Hepatocyte (in vitro differentiated cells): Measurements from ENCODE around the gene SEMA5A. TPM values are rescaled to one million over a fixed set of nuclear protein-coding genes. Genes with fewer than 3 reads are reported as not detected.

Experiments
- DNase-seq: peaks from one replicate; pipeline ENCODE4 v3.0.0-alpha.2; 2016; ENCODE audit warnings: low spot score
- H2AFZ ChIP-seq: fragments of 200-600 bp; sonication (generic); 2 replicates; pipeline ENCODE4 v1.6.0; 2016; ENCODE audit warnings: antibody characterized with exemption, mild to moderate bottlenecking
- H3K27ac ChIP-seq: fragments of 200-600 bp; sonication (generic); 2 replicates; pipeline ENCODE4 v1.5.1; 2016; ENCODE audit warnings: mild to moderate bottlenecking
- H3K27me3 ChIP-seq: fragments of 200-600 bp; sonication (generic); 2 replicates; pipeline ENCODE4 v1.6.1; 2016
- H3K36me3 ChIP-seq: fragments of 200-600 bp; sonication (generic); replicated peaks from 2 replicates; pipeline ENCODE4 v1.5.1; 2016; ENCODE audit warnings: low read depth; ENCODE audit not compliant: insufficient read depth
- H3K4me1 ChIP-seq: fragments of 200-600 bp; sonication (generic); 2 replicates; pipeline ENCODE4 v1.5.1; 2016; ENCODE audit warnings: mild to moderate bottlenecking, moderate library complexity; ENCODE audit not compliant: insufficient read depth
- H3K4me2 ChIP-seq: fragments of 200-600 bp; sonication (generic); 2 replicates; pipeline ENCODE4 v1.6.0; 2016
- H3K4me3 ChIP-seq: fragments of 200-600 bp; sonication (generic); 2 replicates; pipeline ENCODE4 v1.5.1; 2016; ENCODE audit warnings: mild to moderate bottlenecking
- H3K79me2 ChIP-seq: fragments of 200-600 bp; sonication (generic); 2 replicates; pipeline ENCODE4 v1.6.0; 2017; ENCODE audit warnings: mild to moderate bottlenecking
- H3K9me2 ChIP-seq: fragments of 200-600 bp; sonication (generic); replicated peaks from 2 replicates; pipeline ENCODE4 v1.6.0; 2017; ENCODE audit warnings: mild to moderate bottlenecking; ENCODE audit not compliant: insufficient read depth
- H3K9me3 ChIP-seq: fragments of 200-600 bp; sonication (generic); 2 replicates; pipeline ENCODE4 v1.5.1; 2016; ENCODE audit warnings: low read depth, mild to moderate bottlenecking
- H4K20me1 ChIP-seq: fragments of 200-600 bp; sonication (generic); 2 replicates; pipeline ENCODE4 v1.6.0; 2016; ENCODE audit warnings: mild to moderate bottlenecking; ENCODE audit not compliant: insufficient read depth, poor library complexity, severe bottlenecking
- CTCF ChIP-seq: fragments of 200-600 bp; sonication (generic); IDR thresholded peaks from 2 replicates; pipeline ENCODE4 v1.5.1; 2016; ENCODE audit warnings: antibody characterized with exemption, mild to moderate bottlenecking; ENCODE audit not compliant: poor library complexity
- EZH2 ChIP-seq: fragments of 200-600 bp; sonication (generic); IDR thresholded peaks from 2 replicates; pipeline ENCODE4 v1.6.1; 2016; ENCODE audit warnings: antibody characterized with exemption, mild to moderate bottlenecking, borderline replicate concordance
- EZH2phosphoT487 ChIP-seq: fragments of 200-600 bp; sonication (generic); IDR thresholded peaks from one replicate; pipeline ENCODE4 v1.6.1; 2018; ENCODE audit warnings: antibody characterized with exemption, mild to moderate bottlenecking, low read depth, moderate library complexity; ENCODE audit not compliant: unreplicated experiment, severe bottlenecking
- WGBS: methylation state at CpG from one replicate; pipeline ENCODE4 v1.1.6; 2016; ENCODE audit warnings: low lambda C conversion rate; ENCODE audit errors: missing lambda C conversion rate; 5-methylcytosine and 5-hydroxymethylcytosine counted together
- polyA plus RNA-seq: library from polyadenylated mRNA; unstranded; fragments of >200 nt; fragmentation: Nextera tagmentation; extraction: Ambion mirVana; gene quantifications from 2 replicates; pipeline ENCODE4 v1.2.1, GENCODE V29; 2016
- total RNA-seq: library from RNA; depleted of rRNA; stranded (reverse); fragments of >200 nt; gene quantifications from 2 replicates; pipeline ENCODE4 v1.2.3, GENCODE V29; 2014

Gene SEMA5A
- total and polyA plus RNA-seq, 2 experiments from 2014 or later = 10.7 to 21.7 TPM

- H3K4me2 ChIP-seq = no peak overlapping the region
- WGBS = 86% methylated on average over 2 of the region's 2 CpGs
- no peak for DNase-seq
- no peak for TF ChIP-seq CTCF
- H4K20me1 ChIP-seq = no peaks in the 10 kb centered on the region
- peak overlapping the region; percentile 76 for H3K27ac ChIP-seq
- H3K79me2 ChIP-seq = peaks cover 3% of the 10 kb centered on the region
- no peaks in the 10 kb centered on the region for H3K9me2 ChIP-seq
- no peaks in the 10 kb centered on the region for H3K27me3 ChIP-seq
- no peak overlapping the region for H3K4me3 ChIP-seq
- no peak overlapping the region for H2AFZ ChIP-seq
- peaks cover 21% of the 10 kb centered on the region for H3K4me1 ChIP-seq
- H3K9me3 ChIP-seq = no peaks in the 10 kb centered on the region
- H3K36me3 ChIP-seq = no peaks in the 10 kb centered on the region
Observed at GRCh38 chr5:9430306-9430705, 115.6 kb downstream of the SEMA5A start.

- no peak overlapping the region for H3K4me3 ChIP-seq
Observed at GRCh38 chr5:9429691-9430215, 116.1 kb downstream of the SEMA5A start.

GRCh38 chr5:9428272-9428671 is 117.6 kb downstream of the SEMA5A start:
- no peaks in the 10 kb centered on the region for H3K9me3 ChIP-seq
- DNase-seq = no peak
- H3K27ac ChIP-seq = no peak overlapping the region
- H3K4me1 ChIP-seq = peaks cover 21% of the 10 kb centered on the region
- H3K79me2 ChIP-seq = peaks cover 3% of the 10 kb centered on the region
- H4K20me1 ChIP-seq = no peaks in the 10 kb centered on the region
- no peak overlapping the region for H2AFZ ChIP-seq
- no peak for TF ChIP-seq EZH2phosphoT487
- 98% methylated on average over 4 of the region's 4 CpGs for WGBS
- no peaks in the 10 kb centered on the region for H3K27me3 ChIP-seq
- H3K36me3 ChIP-seq = no peaks in the 10 kb centered on the region
- no peak overlapping the region for H3K4me2 ChIP-seq
- H3K4me3 ChIP-seq = no peak overlapping the region
- no peaks in the 10 kb centered on the region for H3K9me2 ChIP-seq

More at GRCh38 chr5:9429691-9430215, 116.1 kb downstream of the SEMA5A start:
- no peaks in the 10 kb centered on the region for H3K9me3 ChIP-seq
- H3K27me3 ChIP-seq = no peaks in the 10 kb centered on the region
- no peak overlapping the region for H3K4me2 ChIP-seq
- H3K79me2 ChIP-seq = peaks cover 3% of the 10 kb centered on the region
- H3K4me1 ChIP-seq = peaks cover 21% of the 10 kb centered on the region
- H3K9me2 ChIP-seq = no peaks in the 10 kb centered on the region
- DNase-seq = no peak
- H2AFZ ChIP-seq = no peak overlapping the region
- WGBS = 80% methylated on average over 8 of the region's 8 CpGs
- no peak overlapping the region for H3K27ac ChIP-seq
- H3K36me3 ChIP-seq = no peaks in the 10 kb centered on the region
- no peaks in the 10 kb centered on the region for H4K20me1 ChIP-seq
- no peak for TF ChIP-seq CTCF
- no peak for TF ChIP-seq EZH2phosphoT487
- no peak for TF ChIP-seq EZH2

- H2AFZ ChIP-seq = no peak overlapping the region
- no peak overlapping the region for H3K4me3 ChIP-seq
- H3K4me1 ChIP-seq = peaks cover 3% of the 10 kb centered on the region
- H3K27ac ChIP-seq = no peak overlapping the region
- no peaks in the 10 kb centered on the region for H3K27me3 ChIP-seq
- no peaks in the 10 kb centered on the region for H3K9me2 ChIP-seq
- TF ChIP-seq EZH2 (no peak), CTCF (no peak), EZH2phosphoT487 (no peak)
- DNase-seq = no peak
- no peaks in the 10 kb centered on the region for H3K36me3 ChIP-seq
- H4K20me1 ChIP-seq = no peaks in the 10 kb centered on the region
- H3K79me2 ChIP-seq = peaks cover 3% of the 10 kb centered on the region
- no peak overlapping the region for H3K4me2 ChIP-seq
- no peaks in the 10 kb centered on the region for H3K9me3 ChIP-seq
Observed at GRCh38 chr5:9425710-9426109, 120.2 kb downstream of the SEMA5A start.
